Endothelial cell of umbilical vein (primary cell): Measurements from ENCODE around the gene PLPP2.

Source experiments
- CTCF ChIP-seq, 2 donors: IDR thresholded peaks; 1 replicate in 1 of 2; 2 replicates in 1 of 2; pipeline ENCODE4 v1.5.1; 2011; ENCODE audit warnings: low read length in 2 of 2, mild to moderate bottlenecking in 2 of 2, moderate library complexity in 2 of 2, control low read depth in 1 of 2, inconsistent platforms in 1 of 2, low read depth in 1 of 2; ENCODE audit not compliant: insufficient read depth in 1 of 2; ENCODE audit errors: extremely low read depth in 1 of 2
- EZH2 ChIP-seq: IDR thresholded peaks from 2 replicates; pipeline ENCODE4 v1.6.1; 2012; ENCODE audit warnings: borderline replicate concordance, low read depth, mild to moderate bottlenecking, moderate library complexity, low read length, inconsistent platforms; ENCODE audit not compliant: severe bottlenecking
- FOS ChIP-seq: IDR thresholded peaks from 2 replicates; pipeline ENCODE4 v1.6.1; 2011; ENCODE audit warnings: mild to moderate bottlenecking, low read length, moderate library complexity, borderline replicate concordance; ENCODE audit not compliant: insufficient read depth
- MAX ChIP-seq: IDR thresholded peaks from 2 replicates; pipeline ENCODE4 v1.6.1; 2011; ENCODE audit not compliant: insufficient read depth, insufficient read length
- POLR2A ChIP-seq: IDR thresholded peaks from 2 replicates; pipeline ENCODE4 v1.6.1; 2012; ENCODE audit warnings: low read depth, mild to moderate bottlenecking, control low read depth, low read length
- POLR2AphosphoS5 ChIP-seq: IDR thresholded peaks from 2 replicates; pipeline ENCODE4 v1.6.1; 2012; ENCODE audit warnings: low read depth, mild to moderate bottlenecking, control low read depth, low read length, moderate library complexity; ENCODE audit not compliant: insufficient read depth

- no peak for TF ChIP-seq CTCF (IDR thresholded peaks at IDR 0.05; ENCODE audit: extremely low read depth in 1 of 2, insufficient read depth in 1 of 2, low read depth in 1 of 2, low read length in 2 of 2)
- TF ChIP-seq EZH2 = no peak
- TF ChIP-seq MAX = no peak
- no peak for TF ChIP-seq POLR2AphosphoS5
- no peak for TF ChIP-seq POLR2A
- TF ChIP-seq FOS = no peak
These were observed 16.2 kb downstream of the PLPP2 start for GRCh38 chr19:275000-275399.
